ENCODE results near the gene PROSER1.

GRCh38 chr13:39054112-39054511 is 16.2 kb upstream of the PROSER1 start:
- TF ChIP-seq CTCF (IDR thresholded peaks at IDR 0.05) (no peak), ZFX (IDR thresholded peaks at IDR 0.05; ENCODE audit: borderline replicate concordance) (no peak)
